Thoracic aorta (tissue), 2 donors: ENCODE measurements around the gene CEACAM20. TPM values are rescaled to one million over a fixed set of nuclear protein-coding genes. Genes with fewer than 3 reads are reported as not detected.
"Not testable (repeated sequence)": the region's sequence is repeated elsewhere in the genome, so short reads cannot be mapped to it uniquely, and the experiment has no call there.

Experiments
- ATAC-seq: fragments of 150-250 bp; one replicate; pipeline ENCODE4 v1.8.0; 2017; ENCODE audit warnings: low read depth; ENCODE audit not compliant: insufficient number of reproducible peaks, low FRiP score
- DNase-seq: peaks from one replicate; pipeline ENCODE4 v3.0.0-alpha.2; 2020; ENCODE audit warnings: low spot score
- H3K27ac ChIP-seq, 2 donors: fragments of 200-600 bp; sonication (generic); 1 replicate in 1 of 2; 2 replicates in 1 of 2; pipeline ENCODE4 v1.5.1; 2016; ENCODE audit warnings: mild to moderate bottlenecking in 2 of 2, moderate library complexity in 2 of 2
- H3K27me3 ChIP-seq: fragments of 200-600 bp; sonication (generic); replicated peaks from 2 replicates; pipeline ENCODE4 v1.6.0; 2016; ENCODE audit warnings: mild to moderate bottlenecking; ENCODE audit not compliant: insufficient read depth
- H3K36me3 ChIP-seq: fragments of 200-600 bp; sonication (generic); one replicate; pipeline ENCODE4 v1.5.1; 2016
- H3K4me1 ChIP-seq, 2 donors: fragments of 200-600 bp; sonication (generic); 1 replicate in 1 of 2; 2 replicates in 1 of 2; pipeline versions ENCODE4 v1.5.1 to v1.6.0; 2016; ENCODE audit warnings: low read depth in 2 of 2, mild to moderate bottlenecking in 1 of 2; ENCODE audit not compliant: control insufficient read depth in 1 of 2
- H3K4me3 ChIP-seq: fragments of 200-600 bp; sonication (generic); 2 replicates; pipeline ENCODE4 v1.5.1; 2016; ENCODE audit warnings: mild to moderate bottlenecking
- H3K9me3 ChIP-seq: fragments of 200-600 bp; sonication (generic); 2 replicates; pipeline ENCODE4 v1.5.1; 2016
- total RNA-seq, 2 donors: library from RNA; depleted of rRNA; stranded (reverse); fragments of >200 nt; gene quantifications; one replicate each; pipeline versions ENCODE4 v1.1.0 to v1.2.3, GENCODE V29; 2016
- TF ChIP-seq, protein P1 (sequence below): fragments of 200-600 bp; sonication (generic); IDR thresholded peaks from one replicate; pipeline ENCODE4 v1.5.1; 2019; ENCODE audit warnings: antibody characterized with exemption

The CEACAM20 gene
- total RNA-seq, 2 donors from 2014 or later = not detected

DNA sequence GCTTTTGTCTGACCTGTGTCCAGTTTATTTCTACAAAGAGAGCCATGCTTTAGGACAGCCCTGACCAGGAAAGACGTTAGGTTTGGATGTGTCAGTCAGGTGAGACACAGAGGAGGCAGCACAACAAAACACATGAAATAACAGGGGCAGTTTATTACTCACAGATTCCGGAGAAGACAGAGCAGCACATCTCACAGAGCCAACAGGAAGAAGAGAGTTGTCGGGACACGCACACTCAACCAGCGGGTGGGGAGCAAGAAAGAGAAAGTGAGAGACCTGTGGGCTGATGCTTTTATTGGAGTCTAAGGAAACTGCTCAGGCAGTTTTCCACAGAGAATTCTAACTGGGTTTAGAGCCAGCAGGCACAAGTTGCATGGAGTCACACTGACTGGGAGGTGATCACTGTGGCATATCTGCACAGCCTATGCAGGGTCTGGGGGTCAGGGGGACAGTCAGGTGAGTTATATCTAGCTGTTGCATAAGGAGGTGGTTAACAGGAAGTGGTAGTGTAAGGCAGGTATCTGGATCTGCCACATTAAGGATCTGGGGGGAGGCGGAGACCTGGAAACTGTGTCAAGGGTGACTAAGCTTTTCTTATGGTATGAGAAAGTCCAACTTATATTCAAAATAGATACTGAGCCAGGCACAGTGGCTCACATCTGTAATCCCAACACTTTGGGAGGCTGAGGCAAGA, 24.1 kb upstream of the CEACAM20 start:
- Histone ChIP-seq H3K27ac (no peak overlapping the region), H3K27me3 (no peaks in the 10 kb centered on the region), H3K4me3 (no peak overlapping the region), H3K4me1 (no peaks in the 10 kb centered on the region), H3K9me3 (no peaks in the 10 kb centered on the region), H3K36me3 (no peaks in the 10 kb centered on the region)
- no peak for DNase-seq
- TF ChIP-seq, protein P1, sequence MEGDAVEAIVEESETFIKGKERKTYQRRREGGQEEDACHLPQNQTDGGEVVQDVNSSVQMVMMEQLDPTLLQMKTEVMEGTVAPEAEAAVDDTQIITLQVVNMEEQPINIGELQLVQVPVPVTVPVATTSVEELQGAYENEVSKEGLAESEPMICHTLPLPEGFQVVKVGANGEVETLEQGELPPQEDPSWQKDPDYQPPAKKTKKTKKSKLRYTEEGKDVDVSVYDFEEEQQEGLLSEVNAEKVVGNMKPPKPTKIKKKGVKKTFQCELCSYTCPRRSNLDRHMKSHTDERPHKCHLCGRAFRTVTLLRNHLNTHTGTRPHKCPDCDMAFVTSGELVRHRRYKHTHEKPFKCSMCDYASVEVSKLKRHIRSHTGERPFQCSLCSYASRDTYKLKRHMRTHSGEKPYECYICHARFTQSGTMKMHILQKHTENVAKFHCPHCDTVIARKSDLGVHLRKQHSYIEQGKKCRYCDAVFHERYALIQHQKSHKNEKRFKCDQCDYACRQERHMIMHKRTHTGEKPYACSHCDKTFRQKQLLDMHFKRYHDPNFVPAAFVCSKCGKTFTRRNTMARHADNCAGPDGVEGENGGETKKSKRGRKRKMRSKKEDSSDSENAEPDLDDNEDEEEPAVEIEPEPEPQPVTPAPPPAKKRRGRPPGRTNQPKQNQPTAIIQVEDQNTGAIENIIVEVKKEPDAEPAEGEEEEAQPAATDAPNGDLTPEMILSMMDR = no peak
- no peak for ATAC-seq

GRCh38 chr19:44552324-44552723, 22.8 kb upstream of the CEACAM20 start:
- no peaks in the 10 kb centered on the region for H3K27me3 ChIP-seq

DNA sequence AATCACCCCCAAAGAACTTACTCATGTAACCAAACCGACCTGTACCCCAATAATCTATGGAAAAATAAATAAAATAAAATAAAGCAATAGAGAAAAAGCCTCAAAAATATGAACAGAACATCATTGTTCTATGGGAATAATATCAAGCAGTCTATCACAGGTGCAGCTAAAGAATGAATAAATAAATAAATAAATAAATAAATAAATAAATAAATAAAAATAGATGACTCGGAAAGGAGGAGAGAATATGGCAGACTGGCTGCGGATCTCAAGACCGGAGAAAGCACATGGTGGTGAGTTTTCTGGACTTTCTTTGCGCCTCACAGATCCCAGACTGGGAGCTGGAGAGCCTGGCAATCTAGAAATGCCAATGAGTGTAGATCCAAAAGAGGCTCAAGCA, 22.4 kb upstream of the CEACAM20 start:
- no peak overlapping the region for H3K27ac ChIP-seq
- ATAC-seq (no peak), DNase-seq (no peak)
- H3K27me3 ChIP-seq = no peaks in the 10 kb centered on the region
- TF ChIP-seq, protein P1 = no peak
- no peaks in the 10 kb centered on the region for H3K4me1 ChIP-seq
- no peaks in the 10 kb centered on the region for H3K36me3 ChIP-seq
- no peaks in the 10 kb centered on the region for H3K9me3 ChIP-seq
- H3K4me3 ChIP-seq = no peak overlapping the region

More at GRCh38 chr19:44552324-44552723, 22.8 kb upstream of the CEACAM20 start:
- Histone ChIP-seq H3K4me1 (no peaks in the 10 kb centered on the region), H3K36me3 (no peaks in the 10 kb centered on the region), H3K9me3 (no peaks in the 10 kb centered on the region), H3K4me3 (no peak overlapping the region), H3K27ac (no peak overlapping the region)
- TF ChIP-seq, protein P1 = no peak
- ATAC-seq = no peak
- no peak for DNase-seq

GRCh38 chr19:44550976-44551375, 21.5 kb upstream of the CEACAM20 start:
- not testable (repeated sequence) for ATAC-seq, H3K36me3 ChIP-seq, H3K4me1 ChIP-seq, H3K9me3 ChIP-seq, H3K27ac ChIP-seq, DNase-seq, H3K4me3 ChIP-seq, H3K27me3 ChIP-seq

- no peaks in the 10 kb centered on the region for H3K36me3 ChIP-seq
- no peak for ATAC-seq
- no peaks in the 10 kb centered on the region for H3K27me3 ChIP-seq
- H3K9me3 ChIP-seq = no peaks in the 10 kb centered on the region
- no peak overlapping the region for H3K27ac ChIP-seq
- no peak overlapping the region for H3K4me3 ChIP-seq
- no peak for DNase-seq
- H3K4me1 ChIP-seq = no peaks in the 10 kb centered on the region
- TF ChIP-seq, protein P1 = no peak
These were observed 20.0 kb upstream of the CEACAM20 start for GRCh38 chr19:44549507-44549906.

DNA sequence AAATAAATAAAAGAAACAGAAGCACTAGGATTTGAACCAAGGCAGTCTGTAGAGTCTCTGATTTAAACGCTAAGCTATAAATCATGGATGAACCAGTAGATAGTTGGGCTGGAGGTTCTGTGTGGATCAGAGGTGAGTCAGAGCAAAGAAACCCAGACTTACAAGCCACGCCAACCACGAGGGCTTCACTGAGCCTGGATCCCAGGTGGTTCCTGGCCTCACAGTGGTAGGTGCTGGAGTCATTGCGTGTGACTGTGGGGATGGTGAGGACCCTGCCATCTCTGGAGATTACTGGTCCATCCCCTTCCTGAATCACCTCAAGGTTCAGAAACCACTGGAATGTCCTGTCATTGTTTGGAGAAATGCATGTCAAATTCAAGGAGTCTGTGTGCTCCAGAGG, 19.3 kb upstream of the CEACAM20 start:
- TF ChIP-seq, protein P1 = no peak

More for the DNA sequence above, 19.3 kb upstream of the CEACAM20 start:
- Histone ChIP-seq H3K9me3 (no peaks in the 10 kb centered on the region), H3K27me3 (no peaks in the 10 kb centered on the region), H3K4me1 (no peaks in the 10 kb centered on the region), H3K27ac (no peak overlapping the region), H3K36me3 (no peaks in the 10 kb centered on the region), H3K4me3 (no peak overlapping the region)
- ATAC-seq (no peak), DNase-seq (no peak)
